HK-2 (cell line): ENCODE data around the gene CRYGA.
"Not testable (repeated sequence)": the region's sequence is repeated elsewhere in the genome, so short reads cannot be mapped to it uniquely, and the experiment has no call there.

Experiments
- DNase-seq: peaks from one replicate; pipeline ENCODE4 v3.0.0-alpha.2; 2018; ENCODE audit not compliant: unreplicated experiment

Gene CRYGA

GRCh38 chr2:208125251-208125650 lies 38.1 kb downstream of the CRYGA start:
- DNase-seq, result no peak

- DNase-seq, result not testable (repeated sequence)
These were observed 39.2 kb downstream of the CRYGA start, which contains the start of gene CRYGD for GRCh38 chr2:208124013-208124715. Gene CRYGD (minus strand): TSS chr2:208124524. CDS start chr2:208124473, 51 bp downstream.

GRCh38 chr2:208122248-208122647 lies 41.1 kb downstream of the CRYGA start:
- DNase-seq, result no peak

GRCh38 chr2:208118918-208119317 lies 44.5 kb downstream of the CRYGA start:
- DNase-seq, result no peak

- DNase-seq, result not testable (repeated sequence)
These were observed 46.0 kb downstream of the CRYGA start for GRCh38 chr2:208117390-208117789.

GRCh38 chr2:208112969-208113368 lies 50.4 kb downstream of the CRYGA start:
- no peak for DNase-seq

GRCh38 chr2:208112273-208112745 lies 51.1 kb downstream of the CRYGA start:
- DNase-seq, result not testable (repeated sequence)
